WTC11 (cell line): Measurements from ENCODE around the gene HS6ST1. TPM values are rescaled to one million over a fixed set of nuclear protein-coding genes. Genes with fewer than 3 reads are reported as not detected.

Experiments used
- ATAC-seq: fragments of 200-7000 bp; cut with Tn5 transposase; 2 replicates; pipeline ENCODE4 v1.10.0; 2021; ENCODE audit warnings: mild to moderate bottlenecking, moderate library complexity
- CTCF ChIA-PET: fragments of 300-600 bp; sonication (Branson Sonifier 250); formaldehyde crosslinking; loops from one replicate; lab custom pipeline; 2021; ENCODE audit warnings: antibody characterized with exemption; lab: Charles Lee
- POLR2A ChIA-PET: fragments of 350-600 bp; sonication (Branson Sonifier 250); formaldehyde crosslinking; loops from one replicate; lab custom pipeline; 2021; ENCODE audit warnings: antibody characterized with exemption; lab: Charles Lee
- DNase-seq: peaks from one replicate; pipeline ENCODE4 v3.0.0; 2021; ENCODE audit warnings: low spot score
- H3K27ac Mint-ChIP-seq: 2 replicates; pipeline ENCODE4 v1.8.0; 2021; ENCODE audit warnings: mixed read lengths
- H3K27me3 Mint-ChIP-seq: 2 replicates; pipeline ENCODE4 v1.8.0; 2021; ENCODE audit warnings: low read depth, mild to moderate bottlenecking, moderate library complexity, mixed read lengths
- H3K36me3 Mint-ChIP-seq: 2 replicates; pipeline ENCODE4 v1.8.0; 2021; ENCODE audit warnings: mixed read lengths
- H3K4me1 Mint-ChIP-seq: 2 replicates; pipeline ENCODE4 v1.8.0; 2022; ENCODE audit warnings: mixed read lengths
- H3K4me3 Mint-ChIP-seq: 2 replicates; pipeline ENCODE4 v1.8.0; 2021; ENCODE audit warnings: mild to moderate bottlenecking, moderate library complexity, mixed read lengths
- H3K9me3 Mint-ChIP-seq: 2 replicates; pipeline ENCODE4 v1.8.0; 2021; ENCODE audit warnings: mixed read lengths
- AFF4 ChIP-seq: sonication (generic); formaldehyde crosslinking; IDR thresholded peaks from 2 replicates; pipeline ENCODE4 v1.8.1; 2023; ENCODE audit warnings: mild to moderate bottlenecking, missing genetic modification reagents, borderline replicate concordance
- FOXP4 ChIP-seq: sonication (generic); formaldehyde crosslinking; IDR thresholded peaks from 2 replicates; pipeline ENCODE4 v1.8.0; 2022; ENCODE audit warnings: mild to moderate bottlenecking, missing genetic modification reagents
- IRF1 ChIP-seq: sonication (generic); formaldehyde crosslinking; IDR thresholded peaks from 2 replicates; pipeline ENCODE4 v1.8.0; 2023; ENCODE audit warnings: missing genetic modification reagents
- RELA ChIP-seq: sonication (generic); formaldehyde crosslinking; IDR thresholded peaks from 2 replicates; pipeline ENCODE4 v1.8.1; 2022; ENCODE audit warnings: missing genetic modification reagents, mild to moderate bottlenecking, borderline replicate concordance
- RORB ChIP-seq: fragments of 250-450 bp; sonication (Bioruptor Pico); IDR thresholded peaks from 2 replicates; pipeline ENCODE4 v1.9.0; 2021; ENCODE audit warnings: mild to moderate bottlenecking
- TCF7 ChIP-seq: sonication (generic); formaldehyde crosslinking; IDR thresholded peaks from 2 replicates; pipeline ENCODE4 v1.8.0; 2022; ENCODE audit warnings: mild to moderate bottlenecking, low read depth, missing genetic modification reagents, moderate library complexity
- ZNF317 ChIP-seq: sonication (generic); formaldehyde crosslinking; IDR thresholded peaks from 2 replicates; pipeline ENCODE4 v1.8.1; 2023; ENCODE audit warnings: low read depth, mild to moderate bottlenecking, moderate library complexity, missing genetic modification reagents, borderline replicate concordance
- ZNF396 ChIP-seq: fragments of 250-450 bp; sonication (Bioruptor Pico); IDR thresholded peaks from 2 replicates; pipeline ENCODE4 v1.8.0; 2021; ENCODE audit warnings: mild to moderate bottlenecking, moderate library complexity, borderline replicate concordance
- total RNA-seq: library from RNA; stranded (reverse); gene quantifications from 3 replicates; pipeline ENCODE4 v1.2.3, GENCODE V29; 2021
- TF ChIP-seq, protein P1 (sequence below): fragments of 200-600 bp; IDR thresholded peaks from 2 replicates; pipeline ENCODE4 v1.8.0; 2022; ENCODE audit warnings: antibody characterized with exemption
- TF ChIP-seq, protein P2 (sequence below): fragments of 250-450 bp; sonication (Bioruptor Pico); conservative IDR thresholded peaks from 2 replicates; pipeline ENCODE4 v1.9.0; 2021; ENCODE audit warnings: mild to moderate bottlenecking
- TF ChIP-seq, protein P3 (sequence below): sonication (generic); formaldehyde crosslinking; IDR thresholded peaks from 2 replicates; pipeline ENCODE4 v1.8.1; 2023; ENCODE audit warnings: mild to moderate bottlenecking, missing genetic modification reagents, moderate library complexity
- TF ChIP-seq, protein P4 (sequence below): fragments of 250-450 bp; sonication (Bioruptor Pico); IDR thresholded peaks from 2 replicates; pipeline ENCODE4 v1.8.0; 2021; ENCODE audit warnings: mild to moderate bottlenecking

HS6ST1 gene
- total RNA-seq, 1 experiment from 2014 or later = 55.5 TPM

- TF ChIP-seq, protein P1, sequence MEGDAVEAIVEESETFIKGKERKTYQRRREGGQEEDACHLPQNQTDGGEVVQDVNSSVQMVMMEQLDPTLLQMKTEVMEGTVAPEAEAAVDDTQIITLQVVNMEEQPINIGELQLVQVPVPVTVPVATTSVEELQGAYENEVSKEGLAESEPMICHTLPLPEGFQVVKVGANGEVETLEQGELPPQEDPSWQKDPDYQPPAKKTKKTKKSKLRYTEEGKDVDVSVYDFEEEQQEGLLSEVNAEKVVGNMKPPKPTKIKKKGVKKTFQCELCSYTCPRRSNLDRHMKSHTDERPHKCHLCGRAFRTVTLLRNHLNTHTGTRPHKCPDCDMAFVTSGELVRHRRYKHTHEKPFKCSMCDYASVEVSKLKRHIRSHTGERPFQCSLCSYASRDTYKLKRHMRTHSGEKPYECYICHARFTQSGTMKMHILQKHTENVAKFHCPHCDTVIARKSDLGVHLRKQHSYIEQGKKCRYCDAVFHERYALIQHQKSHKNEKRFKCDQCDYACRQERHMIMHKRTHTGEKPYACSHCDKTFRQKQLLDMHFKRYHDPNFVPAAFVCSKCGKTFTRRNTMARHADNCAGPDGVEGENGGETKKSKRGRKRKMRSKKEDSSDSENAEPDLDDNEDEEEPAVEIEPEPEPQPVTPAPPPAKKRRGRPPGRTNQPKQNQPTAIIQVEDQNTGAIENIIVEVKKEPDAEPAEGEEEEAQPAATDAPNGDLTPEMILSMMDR = peak; percentile 73
- peak; percentile 58; the same call in 1 of the 2 replicates for TF ChIP-seq FOXP4 (CRISPR knock-in tag)
- TF ChIP-seq AFF4 (CRISPR knock-in tag) = no peak
- TF ChIP-seq, protein P2, sequence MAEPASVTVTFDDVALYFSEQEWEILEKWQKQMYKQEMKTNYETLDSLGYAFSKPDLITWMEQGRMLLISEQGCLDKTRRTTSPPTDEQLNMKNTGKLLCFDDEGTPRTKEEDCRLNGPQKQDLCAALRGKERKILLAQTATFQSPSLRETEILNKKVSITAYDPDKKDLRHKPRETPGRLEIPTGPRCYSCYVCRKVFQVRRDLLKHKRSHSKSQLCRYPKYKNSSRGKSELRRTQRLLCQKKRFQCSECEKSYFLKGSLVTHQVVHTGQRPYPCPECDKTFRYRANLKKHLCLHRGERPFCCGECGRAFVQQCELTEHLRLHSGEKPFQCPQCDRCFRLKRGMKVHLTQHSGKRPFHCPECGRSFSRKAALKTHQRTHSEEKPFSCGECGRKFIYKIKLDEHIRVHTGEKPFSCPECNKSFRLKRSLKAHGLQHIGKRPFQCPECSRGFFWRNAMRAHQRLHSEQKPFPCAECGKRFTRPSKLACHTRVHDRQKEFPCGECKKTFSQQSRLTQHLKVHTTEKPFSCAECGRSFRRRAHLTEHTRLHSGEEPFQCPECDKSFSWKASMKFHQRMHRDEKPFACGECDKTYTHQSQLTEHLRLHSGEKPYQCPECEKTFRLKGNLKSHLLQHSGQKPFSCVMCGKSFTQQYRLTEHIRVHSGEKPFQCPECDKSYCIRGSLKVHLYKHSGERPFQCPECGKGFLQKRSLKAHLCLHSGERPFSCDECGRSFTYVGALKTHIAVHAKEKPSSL (CRISPR knock-in tag) = no peak
- TF ChIP-seq, protein P3, sequence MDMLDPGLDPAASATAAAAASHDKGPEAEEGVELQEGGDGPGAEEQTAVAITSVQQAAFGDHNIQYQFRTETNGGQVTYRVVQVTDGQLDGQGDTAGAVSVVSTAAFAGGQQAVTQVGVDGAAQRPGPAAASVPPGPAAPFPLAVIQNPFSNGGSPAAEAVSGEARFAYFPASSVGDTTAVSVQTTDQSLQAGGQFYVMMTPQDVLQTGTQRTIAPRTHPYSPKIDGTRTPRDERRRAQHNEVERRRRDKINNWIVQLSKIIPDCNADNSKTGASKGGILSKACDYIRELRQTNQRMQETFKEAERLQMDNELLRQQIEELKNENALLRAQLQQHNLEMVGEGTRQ (CRISPR knock-in tag) = 0 out of 2 replicates have a peak, but pooled peaks have one; percentile 19
- no peak for TF ChIP-seq IRF1 (CRISPR knock-in tag)
Measured at GRCh38 chr2:128321784-128322714, 3.4 kb upstream of the HS6ST1 start (continued).

DNA sequence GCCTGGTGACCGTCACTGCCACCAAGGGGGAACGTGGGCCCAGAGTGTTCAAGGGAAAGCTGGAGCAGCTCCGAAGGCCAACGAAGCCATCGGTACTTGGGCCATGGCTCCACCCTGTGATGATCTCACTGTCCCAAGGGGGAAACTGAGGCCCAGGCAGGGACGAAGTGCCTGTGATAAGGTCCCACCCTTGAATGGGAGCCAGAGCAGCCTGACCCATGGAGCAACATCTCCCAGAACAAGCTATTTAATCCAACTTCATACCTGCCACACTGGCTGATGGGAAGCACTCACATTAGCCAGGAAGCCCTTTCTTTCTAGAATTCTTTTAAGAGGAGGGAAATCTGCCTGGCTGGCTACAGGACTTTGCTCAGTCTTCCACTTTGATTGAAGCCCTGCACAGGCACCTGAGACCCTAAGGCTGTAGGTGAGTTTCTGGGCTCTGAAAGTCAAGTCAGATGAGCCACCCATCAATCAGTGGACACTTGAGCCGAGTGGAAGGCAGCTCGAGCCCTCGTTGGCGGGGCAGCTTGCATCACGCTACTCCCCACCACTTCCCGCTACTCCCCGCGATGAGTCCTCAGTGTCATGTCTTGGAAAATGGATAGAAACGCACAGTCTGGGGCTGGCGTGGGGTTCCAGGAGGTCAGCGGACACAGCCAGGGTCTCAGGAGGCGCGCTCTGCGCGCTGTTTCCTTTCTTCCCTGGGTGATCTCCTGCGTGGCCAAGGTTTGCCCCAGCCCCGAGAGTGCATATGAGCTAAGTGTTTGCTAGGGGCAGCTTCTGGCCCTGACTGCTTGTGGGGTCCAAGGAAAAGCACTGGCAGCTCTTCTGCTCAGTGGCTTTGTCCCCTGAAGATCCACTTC, 2.5 kb upstream of the HS6ST1 start:
- DNase-seq = peak; percentile 14
- TF ChIP-seq RORB (CRISPR knock-in tag) (no peak), RELA (CRISPR knock-in tag) (no peak), ZNF317 (no peak), ZNF396 (no peak), TCF7 (CRISPR knock-in tag) (no peak)
- TF ChIP-seq, protein P4, sequence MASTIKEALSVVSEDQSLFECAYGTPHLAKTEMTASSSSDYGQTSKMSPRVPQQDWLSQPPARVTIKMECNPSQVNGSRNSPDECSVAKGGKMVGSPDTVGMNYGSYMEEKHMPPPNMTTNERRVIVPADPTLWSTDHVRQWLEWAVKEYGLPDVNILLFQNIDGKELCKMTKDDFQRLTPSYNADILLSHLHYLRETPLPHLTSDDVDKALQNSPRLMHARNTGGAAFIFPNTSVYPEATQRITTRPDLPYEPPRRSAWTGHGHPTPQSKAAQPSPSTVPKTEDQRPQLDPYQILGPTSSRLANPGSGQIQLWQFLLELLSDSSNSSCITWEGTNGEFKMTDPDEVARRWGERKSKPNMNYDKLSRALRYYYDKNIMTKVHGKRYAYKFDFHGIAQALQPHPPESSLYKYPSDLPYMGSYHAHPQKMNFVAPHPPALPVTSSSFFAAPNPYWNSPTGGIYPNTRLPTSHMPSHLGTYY = no peak
- TF ChIP-seq, all 79 proteins: peak for 0
- ATAC-seq = no peak
- H3K9me3 Mint-ChIP-seq = no peaks in the 10 kb centered on the region
- ChIA-PET CTCF (interaction anchor here (0.6 to 2.0 kb wide), 16 partner anchors 12 to 324 kb away, joined by 3 to 6 read pairs (median 4); no protein-coding TSS in a partner anchor), POLR2A (interaction anchor here (0.5 kb wide), 1 partner anchor 248 kb away, joined by 3 read pairs; no protein-coding TSS in a partner anchor)
- peaks cover 31% of the 10 kb centered on the region for H3K4me1 Mint-ChIP-seq
- H3K27ac Mint-ChIP-seq = no peak overlapping the region
- H3K36me3 Mint-ChIP-seq = no peaks in the 10 kb centered on the region
- H3K4me3 Mint-ChIP-seq = peak overlapping the region; percentile 54
- H3K27me3 Mint-ChIP-seq = peaks cover 20% of the 10 kb centered on the region
